ENCODE results near the gene GABRB1. TPM values are rescaled to one million over a fixed set of nuclear protein-coding genes. Genes with fewer than 3 reads are reported as not detected.

The GABRB1 gene
- total RNA-seq, 4 donors from 2014 or later: not detected

- intact Hi-C loops (cut with DNase I; ENCODE audit: low total_unique reads): no loop called here
- H3K4me3 ChIP-seq (ENCODE audit: low read depth, poor library complexity, severe bottlenecking): no peak overlapping the region
- DNase-seq (ENCODE audit: low spot score in 2 of 2): no peak
- TF ChIP-seq POLR2A (IDR thresholded peaks at IDR 0.05) (no peak), CTCF (IDR thresholded peaks at IDR 0.05) (no peak)
- 63 to 64% methylated on average over 3 of the region's 3 CpGs for WGBS, 2 donors
Observed at GRCh38 chr4:47061435-47061834, 30.1 kb downstream of the GABRB1 start.

- intact Hi-C loops (cut with DNase I; ENCODE audit: low total_unique reads): no loop called here
- WGBS, 2 donors: 53 to 63% methylated on average over 2 of the region's 2 CpGs
- TF ChIP-seq CTCF (IDR thresholded peaks at IDR 0.05) (no peak), POLR2A (IDR thresholded peaks at IDR 0.05) (no peak)
- H3K4me3 ChIP-seq (ENCODE audit: low read depth, poor library complexity, severe bottlenecking): no peak overlapping the region
- DNase-seq (ENCODE audit: low spot score in 2 of 2): no peak
Observed at GRCh38 chr4:47065051-47065481, 33.7 kb downstream of the GABRB1 start.

- no peak overlapping the region for H3K4me3 ChIP-seq (ENCODE audit: low read depth, poor library complexity, severe bottlenecking)
- intact Hi-C loops (cut with DNase I; ENCODE audit: low total_unique reads): no loop called here
- no peak for TF ChIP-seq POLR2A (IDR thresholded peaks at IDR 0.05)
- no peak for TF ChIP-seq CTCF (IDR thresholded peaks at IDR 0.05)
- no peak for DNase-seq (ENCODE audit: low spot score in 2 of 2)
- 58 to 67% methylated on average over 1 of the region's 1 CpG for WGBS, 2 donors
Observed at GRCh38 chr4:47068986-47069385, 37.6 kb downstream of the GABRB1 start.

GRCh38 chr4:47071901-47072341 is 40.6 kb downstream of the GABRB1 start:
- no peak for DNase-seq (ENCODE audit: low spot score in 2 of 2)
- intact Hi-C loops (cut with DNase I; ENCODE audit: low total_unique reads): no loop called here
- WGBS, 2 donors: 40% methylated on average over 1 of the region's 1 CpG
- TF ChIP-seq CTCF (IDR thresholded peaks at IDR 0.05): no peak
- TF ChIP-seq POLR2A (IDR thresholded peaks at IDR 0.05): no peak
- no peak overlapping the region for H3K4me3 ChIP-seq (ENCODE audit: low read depth, poor library complexity, severe bottlenecking)

- TF ChIP-seq POLR2A (IDR thresholded peaks at IDR 0.05): no peak
- no peak for TF ChIP-seq CTCF (IDR thresholded peaks at IDR 0.05)
- 80 to 91% methylated on average over 2 of the region's 2 CpGs for WGBS, 2 donors
- no peak for DNase-seq (ENCODE audit: low spot score in 2 of 2)
Observed at GRCh38 chr4:47073647-47074046, 42.3 kb downstream of the GABRB1 start.

GRCh38 chr4:47074816-47075215 is 43.4 kb downstream of the GABRB1 start:
- DNase-seq (ENCODE audit: low spot score in 2 of 2): no peak
- H3K4me3 ChIP-seq (ENCODE audit: low read depth, poor library complexity, severe bottlenecking): no peak overlapping the region
- intact Hi-C loops (cut with DNase I; ENCODE audit: low total_unique reads): no loop called here
- TF ChIP-seq CTCF (IDR thresholded peaks at IDR 0.05) (no peak), POLR2A (IDR thresholded peaks at IDR 0.05) (no peak)

More at GRCh38 chr4:47073647-47074046, 42.3 kb downstream of the GABRB1 start:
- no peak overlapping the region for H3K4me3 ChIP-seq (ENCODE audit: low read depth, poor library complexity, severe bottlenecking)
- intact Hi-C loops (cut with DNase I; ENCODE audit: low total_unique reads): no loop called here
